GM23248 (cell line): ENCODE results near the gene ALDH1L1. TPM values are rescaled to one million over a fixed set of nuclear protein-coding genes. Genes with fewer than 3 reads are reported as not detected.

Experiments
- DNase-seq: peaks from one replicate; pipeline ENCODE4 v3.0.0-alpha.2; 2015
- H2AFZ ChIP-seq: fragments of 200-600 bp; sonication (generic); 2 replicates; pipeline ENCODE4 v1.6.1; 2016; ENCODE audit warnings: antibody characterized with exemption
- H3F3A ChIP-seq: fragments of 200-600 bp; sonication (generic); 2 replicates; pipeline ENCODE4 v1.6.1; 2016; ENCODE audit warnings: mild to moderate bottlenecking, antibody characterized with exemption, mixed run types; ENCODE audit not compliant: insufficient read depth
- H3K27ac ChIP-seq: fragments of 200-600 bp; sonication (generic); 2 replicates; pipeline ENCODE4 v1.5.1; 2016; ENCODE audit warnings: mild to moderate bottlenecking
- H3K27me3 ChIP-seq: fragments of 200-600 bp; sonication (generic); replicated peaks from 2 replicates; pipeline ENCODE4 v1.6.1; 2016; ENCODE audit warnings: mild to moderate bottlenecking; ENCODE audit not compliant: insufficient read depth
- H3K36me3 ChIP-seq: fragments of 200-600 bp; sonication (generic); 2 replicates; pipeline ENCODE4 v1.6.1; 2016; ENCODE audit warnings: low read depth, mild to moderate bottlenecking
- H3K4me1 ChIP-seq: fragments of 200-600 bp; sonication (generic); 2 replicates; pipeline ENCODE4 v1.6.1; 2016; ENCODE audit warnings: mild to moderate bottlenecking; ENCODE audit not compliant: insufficient read depth
- H3K4me2 ChIP-seq: fragments of 200-600 bp; sonication (generic); one replicate; pipeline ENCODE4 v1.6.1; 2016; ENCODE audit warnings: mild to moderate bottlenecking; ENCODE audit not compliant: unreplicated experiment
- H3K4me3 ChIP-seq: fragments of 200-600 bp; sonication (generic); 2 replicates; pipeline ENCODE4 v1.5.1; 2016; ENCODE audit warnings: mild to moderate bottlenecking
- H3K79me2 ChIP-seq: fragments of 200-600 bp; sonication (generic); 2 replicates; pipeline ENCODE4 v1.6.1; 2016; ENCODE audit warnings: mild to moderate bottlenecking; ENCODE audit not compliant: insufficient read depth
- H3K9ac ChIP-seq: fragments of 200-600 bp; sonication (generic); 2 replicates; pipeline ENCODE4 v1.6.1; 2016; ENCODE audit warnings: mild to moderate bottlenecking
- H3K9me2 ChIP-seq: fragments of 200-600 bp; sonication (generic); 2 replicates; pipeline ENCODE4 v1.6.1; 2016; ENCODE audit warnings: mixed run types, mild to moderate bottlenecking, moderate library complexity; ENCODE audit not compliant: insufficient read depth
- H3K9me3 ChIP-seq: fragments of 200-600 bp; sonication (generic); one replicate; pipeline ENCODE4 v1.6.1; 2017; ENCODE audit warnings: low read depth
- H4K20me1 ChIP-seq: fragments of 200-600 bp; sonication (generic); 2 replicates; pipeline ENCODE4 v1.6.0; 2016; ENCODE audit not compliant: insufficient read depth
- EZH2 ChIP-seq: fragments of 200-600 bp; sonication (generic); IDR thresholded peaks from 2 replicates; pipeline ENCODE4 v1.6.1; 2018; ENCODE audit warnings: antibody characterized with exemption, mild to moderate bottlenecking; ENCODE audit not compliant: insufficient read depth, poor library complexity, severe bottlenecking
- EZH2phosphoT487 ChIP-seq: fragments of 200-600 bp; sonication (generic); IDR thresholded peaks from 2 replicates; pipeline ENCODE4 v1.6.1; 2018; ENCODE audit warnings: antibody characterized with exemption, moderate library complexity, mild to moderate bottlenecking, low read depth; ENCODE audit not compliant: insufficient read depth
- WGBS, 2 experiments: methylation state at CpG; one replicate each; pipeline ENCODE4 v1.1.6; 2015 to 2017; ENCODE audit warnings: low lambda C conversion rate in 2 of 2, low coverage in 1 of 2; ENCODE audit errors: missing lambda C conversion rate in 2 of 2; 5-methylcytosine and 5-hydroxymethylcytosine counted together
- in situ Hi-C: fragments of 300-500 bp; cut with MboI; formaldehyde crosslinking; loops from 2 replicates; pipeline ENCODE4 v1.15.0; 2020
- polyA plus RNA-seq: library from polyadenylated mRNA; unstranded; fragments of >200 nt; fragmentation: Nextera tagmentation; extraction: Ambion mirVana; gene quantifications from 2 replicates; pipeline ENCODE4 v1.2.1, GENCODE V29; 2016
- small RNA-seq: library from RNA; depleted of rRNA; stranded (forward); fragments of <200 nt; gene quantifications from one replicate; pipeline ENCODE3, GENCODE V24; 2014; ENCODE audit warnings: low read depth, low replicate concordance
- total RNA-seq: library from RNA; depleted of rRNA; stranded (reverse); fragments of >200 nt; shearing (Covaris generic); gene quantifications from 2 replicates; pipeline ENCODE4 v1.2.3, GENCODE V29; 2014; rRNA removed

Gene ALDH1L1
- total and polyA plus RNA-seq, 2 experiments from 2014 or later = not detected

DNA sequence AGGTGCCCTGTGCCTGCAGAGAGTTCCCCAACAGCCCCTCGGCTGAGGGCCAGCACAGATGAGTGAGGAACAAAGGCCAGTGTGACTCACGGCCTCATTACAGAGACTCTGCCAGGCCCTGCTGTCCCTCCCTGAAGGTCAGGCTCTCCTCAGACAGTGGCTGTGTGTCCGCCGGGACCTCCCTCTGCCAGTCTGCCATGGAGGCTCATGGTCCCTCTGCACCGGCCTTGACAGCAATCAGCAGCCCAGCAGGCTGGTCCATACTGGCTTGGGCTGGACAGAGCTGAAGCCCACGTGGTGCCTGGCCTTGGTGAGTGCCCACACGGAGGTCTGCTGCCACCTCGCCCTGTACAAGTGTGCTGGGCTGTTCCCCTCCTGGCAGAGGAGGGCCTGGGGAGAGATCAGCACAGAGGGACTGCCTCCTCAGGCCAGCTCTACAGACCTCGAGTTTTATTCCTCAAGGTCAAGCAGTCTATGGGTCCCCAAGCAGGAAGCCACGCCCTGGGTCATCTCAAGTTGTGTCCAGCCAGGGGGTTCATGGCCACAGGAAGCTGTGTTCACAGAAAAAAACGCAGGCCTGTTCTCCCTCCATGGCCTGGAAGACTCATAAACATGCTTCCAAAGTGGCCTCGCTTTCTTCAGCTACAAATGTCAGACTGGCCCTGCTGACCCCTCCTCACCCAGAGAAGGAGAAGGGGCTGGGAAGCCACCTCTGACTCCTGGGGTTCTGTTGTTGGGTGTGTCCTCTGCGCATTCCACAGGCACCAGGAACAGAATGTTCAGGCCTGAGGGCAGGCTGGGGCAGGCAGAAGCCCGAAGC lies 123.5 kb downstream of the ALDH1L1 start:
- H3K27me3 ChIP-seq = no peaks in the 10 kb centered on the region
- DNase-seq = peak; percentile 42
- TF ChIP-seq EZH2phosphoT487 (no peak), EZH2 (no peak)
- no peaks in the 10 kb centered on the region for H3K79me2 ChIP-seq
- in situ Hi-C loops = no loop called here
- H3K4me3 ChIP-seq = no peak overlapping the region
- H2AFZ ChIP-seq = no peak overlapping the region
- H3K9me2 ChIP-seq = no peaks in the 10 kb centered on the region
- 74% methylated on average over 14 of the region's 14 CpGs for WGBS, 2 experiments
- no peaks in the 10 kb centered on the region for H3K9me3 ChIP-seq
- H3K27ac ChIP-seq = no peak overlapping the region
- no peaks in the 10 kb centered on the region for H4K20me1 ChIP-seq
- H3K4me1 ChIP-seq = no peaks in the 10 kb centered on the region
- H3K36me3 ChIP-seq = no peaks in the 10 kb centered on the region
- no peak overlapping the region for H3K4me2 ChIP-seq
- H3F3A ChIP-seq = no peaks in the 10 kb centered on the region
- H3K9ac ChIP-seq = no peak overlapping the region

DNA sequence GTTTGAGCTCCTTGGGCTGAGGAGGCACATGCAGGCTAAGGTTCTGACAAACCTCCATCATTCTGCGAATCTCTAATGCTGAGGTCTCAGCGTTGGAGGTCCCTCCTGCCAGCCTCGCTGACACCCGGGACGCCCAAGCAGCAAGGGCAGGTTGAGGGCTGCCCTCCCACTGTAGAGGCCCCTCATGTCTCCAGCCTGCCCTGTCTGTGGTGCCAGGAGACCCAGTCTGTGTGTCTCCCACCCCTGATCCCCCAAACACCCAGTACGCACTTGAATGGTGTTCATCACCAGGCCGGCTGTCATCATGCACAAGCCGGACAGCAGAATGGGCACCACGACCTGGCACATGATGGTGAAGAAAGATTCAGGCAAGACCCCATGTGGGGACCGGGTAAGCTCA lies 124.3 kb downstream of the ALDH1L1 start:
- no peak for DNase-seq

DNA sequence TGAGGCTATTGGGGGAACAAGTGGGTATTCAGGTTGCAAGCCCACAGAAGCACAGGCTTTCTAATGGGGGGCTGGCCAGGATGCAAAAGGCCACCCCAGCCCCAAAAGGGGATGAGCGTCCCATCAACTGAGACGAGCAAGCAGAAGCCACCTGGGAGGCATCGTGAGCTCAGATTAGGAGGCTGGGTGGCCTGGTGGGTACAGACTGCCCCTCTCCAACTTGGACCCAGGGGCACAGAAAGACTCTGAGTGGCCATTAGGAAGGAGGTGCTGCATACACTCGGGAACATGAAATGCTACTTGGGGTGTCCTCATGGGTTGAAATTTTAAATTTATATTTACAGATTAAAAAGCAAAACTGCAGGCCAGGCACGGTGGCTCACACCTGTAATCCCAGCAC lies 125.5 kb downstream of the ALDH1L1 start:
- no peak overlapping the region for H2AFZ ChIP-seq
- DNase-seq = no peak
- H3K9me2 ChIP-seq = no peaks in the 10 kb centered on the region
- no peak overlapping the region for H3K9ac ChIP-seq
- no peak overlapping the region for H3K4me2 ChIP-seq
- H3K9me3 ChIP-seq = no peaks in the 10 kb centered on the region
- no peaks in the 10 kb centered on the region for H3K4me1 ChIP-seq
- no peaks in the 10 kb centered on the region for H3K79me2 ChIP-seq
- in situ Hi-C loops = no loop called here
- no peaks in the 10 kb centered on the region for H3F3A ChIP-seq
- WGBS, 2 experiments = 88% methylated on average over 5 of the region's 5 CpGs
- no peaks in the 10 kb centered on the region for H3K27me3 ChIP-seq
- H3K36me3 ChIP-seq = no peaks in the 10 kb centered on the region
- no peak overlapping the region for H3K4me3 ChIP-seq
- TF ChIP-seq EZH2 (no peak), EZH2phosphoT487 (no peak)
- no peaks in the 10 kb centered on the region for H4K20me1 ChIP-seq
- H3K27ac ChIP-seq = no peak overlapping the region

More for the DNA sequence above, 124.3 kb downstream of the ALDH1L1 start:
- Histone ChIP-seq H3K4me3 (no peak overlapping the region), H3K4me2 (no peak overlapping the region), H3K9me3 (no peaks in the 10 kb centered on the region), H3K79me2 (no peaks in the 10 kb centered on the region), H3K9me2 (no peaks in the 10 kb centered on the region), H3K27ac (no peak overlapping the region), H3K27me3 (no peaks in the 10 kb centered on the region), H4K20me1 (no peaks in the 10 kb centered on the region), H3K9ac (no peak overlapping the region), H3K4me1 (no peaks in the 10 kb centered on the region), H2AFZ (no peak overlapping the region), H3F3A (no peaks in the 10 kb centered on the region), H3K36me3 (no peaks in the 10 kb centered on the region)
- in situ Hi-C loops = no loop called here
- WGBS, 2 experiments = 88 to 91% methylated on average over 10 of the region's 10 CpGs
- no peak for TF ChIP-seq EZH2
- TF ChIP-seq EZH2phosphoT487 = no peak

DNA sequence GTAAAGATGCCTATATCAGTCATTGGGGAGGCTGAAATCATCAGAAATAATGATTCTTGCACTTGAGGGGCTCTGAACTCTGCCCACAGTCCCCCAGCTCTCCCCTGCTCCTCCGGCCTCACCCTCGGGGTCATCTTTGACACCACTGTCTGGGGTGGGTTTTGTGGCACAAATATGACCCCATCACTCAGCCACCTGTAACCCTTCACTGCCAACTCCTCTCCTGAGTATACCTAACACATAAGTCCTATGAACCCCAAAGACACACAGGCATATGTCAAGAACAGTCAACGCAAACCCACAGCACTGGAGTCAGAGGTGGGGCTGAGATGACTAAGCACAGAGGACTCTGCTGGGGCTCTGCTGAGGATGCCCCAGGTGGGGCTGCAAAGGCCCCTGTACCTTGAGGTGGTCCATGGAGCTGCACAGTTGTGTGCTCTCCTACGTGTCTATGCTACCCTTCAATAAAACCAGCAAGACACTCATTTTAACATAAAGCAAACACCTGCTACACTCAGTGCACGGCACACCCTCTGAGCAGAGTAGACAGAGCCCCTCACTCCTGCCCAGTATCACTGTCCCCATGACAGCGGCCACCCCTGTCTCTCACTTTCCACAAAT lies 126.3 kb downstream of the ALDH1L1 start:
- Histone ChIP-seq H4K20me1 (no peaks in the 10 kb centered on the region), H2AFZ (no peak overlapping the region), H3F3A (no peaks in the 10 kb centered on the region), H3K27me3 (no peaks in the 10 kb centered on the region), H3K27ac (no peak overlapping the region), H3K9ac (no peak overlapping the region), H3K9me2 (no peaks in the 10 kb centered on the region), H3K4me2 (no peak overlapping the region), H3K4me3 (no peak overlapping the region), H3K4me1 (no peaks in the 10 kb centered on the region), H3K9me3 (no peaks in the 10 kb centered on the region), H3K79me2 (no peaks in the 10 kb centered on the region), H3K36me3 (no peaks in the 10 kb centered on the region)
- DNase-seq = no peak
- in situ Hi-C loops = no loop called here
- 91 to 97% methylated on average over 6 of the region's 6 CpGs for WGBS, 2 experiments
- TF ChIP-seq EZH2phosphoT487 = no peak
- TF ChIP-seq EZH2 = no peak

Small RNA genes lying within 50 kb of the gene (small RNA-seq; reads per million reads assigned to genes)
- 0.19 reads per million for gene RNU1-30P

Other genes starting within 250 kb of the ALDH1L1 start
- gene ROPN1B, start 211.4 kb downstream of the ALDH1L1 start, total RNA-seq = not detected in 2 replicates
- gene ROPN1B, start 211.4 kb downstream of the ALDH1L1 start, polyA plus RNA-seq = not detected in 2 replicates
- 39.6 and 56.0 TPM in 2 replicates for gene SLC41A3, start 96.5 kb downstream of the ALDH1L1 start, total RNA-seq
- 19.8 and 22.7 TPM in 2 replicates for gene SLC41A3, start 96.5 kb downstream of the ALDH1L1 start, polyA plus RNA-seq
- 0.13 and 0.54 TPM in 2 replicates for gene KLF15, start 176.8 kb upstream of the ALDH1L1 start, total RNA-seq
- 0.14 TPM in 1 of 2 replicates, not detected in the other for gene KLF15, start 176.8 kb upstream of the ALDH1L1 start, polyA plus RNA-seq
- not detected in 2 replicates for gene CFAP100, start 214.3 kb upstream of the ALDH1L1 start, total RNA-seq
- gene CFAP100, start 214.3 kb upstream of the ALDH1L1 start, polyA plus RNA-seq = not detected in 2 replicates